ENCODE results near the gene NEUROD2.

Gene NEUROD2

DNA sequence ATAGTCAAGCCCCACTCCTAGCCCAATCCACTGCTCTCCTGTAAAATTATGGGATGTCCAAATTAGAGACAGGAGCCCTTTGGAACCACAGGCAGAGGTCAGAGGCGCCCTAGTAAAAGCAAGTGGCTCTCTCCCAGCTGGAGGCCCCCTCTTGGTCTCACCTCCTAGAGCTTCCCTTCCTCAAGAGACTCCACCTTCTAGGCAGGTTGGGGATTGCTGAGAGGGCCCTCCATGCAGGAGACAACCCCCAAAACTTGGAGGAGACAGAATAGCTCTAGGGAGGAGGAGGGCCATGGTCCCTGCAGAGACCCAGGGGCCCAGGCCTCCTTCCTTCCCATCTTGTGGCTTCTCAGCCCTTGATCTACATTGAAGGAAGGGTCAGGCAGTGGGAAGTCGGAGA lies 29.4 kb downstream of the NEUROD2 start:
- DNase-seq = no peak

DNA sequence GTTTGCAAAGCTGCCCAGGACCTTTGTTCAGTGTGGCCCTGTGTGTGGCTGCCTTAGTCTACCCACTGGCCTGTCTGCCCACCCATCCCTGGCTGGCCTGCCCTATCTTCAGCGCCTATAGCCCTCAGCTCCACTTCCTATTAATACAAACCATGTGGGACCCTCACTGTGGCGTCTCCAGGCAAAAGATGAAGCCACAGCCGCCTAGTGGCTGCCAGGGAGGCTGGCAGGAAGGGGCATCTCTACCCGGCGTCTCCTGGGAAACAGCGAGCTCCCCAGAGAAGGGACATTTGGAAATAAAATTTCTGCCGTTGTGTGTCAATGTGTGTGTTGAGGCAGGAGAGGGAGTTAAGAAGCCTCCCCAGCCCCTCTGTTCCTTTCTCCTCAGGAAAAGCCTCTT lies 31.5 kb downstream of the NEUROD2 start:
- no peak for DNase-seq

DNA sequence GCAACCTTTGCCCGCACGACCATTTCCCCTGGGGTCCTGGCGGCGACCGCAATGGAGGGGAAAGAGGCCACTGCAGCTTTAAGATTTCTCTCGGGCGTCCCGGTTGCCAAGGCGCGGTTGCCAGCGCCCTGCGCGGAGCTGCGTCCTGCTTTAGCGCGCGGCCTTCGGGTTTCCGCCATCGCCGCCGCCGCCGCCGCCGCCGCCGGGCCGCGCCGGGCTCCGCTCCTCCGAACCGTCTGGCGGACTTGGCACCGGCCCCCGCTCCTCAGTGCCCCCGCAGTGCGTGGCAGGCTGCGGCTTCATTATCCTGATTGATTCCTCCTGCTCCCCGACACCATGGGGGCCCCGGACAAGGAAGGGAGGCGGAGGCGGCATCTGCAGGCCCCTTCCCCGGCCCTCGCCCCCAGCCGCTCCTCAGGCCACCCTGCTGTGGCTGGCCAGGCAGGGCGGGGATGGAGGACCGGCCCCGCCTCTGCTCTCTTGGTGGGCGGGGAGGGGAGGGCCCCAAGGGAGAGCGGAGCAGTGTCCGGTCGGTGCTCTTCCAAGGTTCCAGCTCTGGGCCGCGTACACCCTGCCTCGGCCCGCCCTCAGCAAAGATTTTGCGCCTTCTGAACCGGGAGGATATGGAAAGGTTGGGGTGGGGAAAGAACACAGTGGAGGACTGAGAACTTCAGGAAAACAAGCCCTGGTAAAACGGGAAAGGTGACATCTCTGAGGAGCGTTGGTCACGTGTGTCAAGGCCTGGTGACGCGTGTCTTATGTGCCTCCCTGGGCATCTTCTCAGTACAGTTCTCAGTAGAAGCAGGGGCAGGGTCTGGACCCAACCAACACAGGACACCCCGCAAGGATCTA lies 34.0 kb downstream of the NEUROD2 start:
- DNase-seq = no peak

GRCh38 chr17:39572121-39572520 lies 35.6 kb downstream of the NEUROD2 start:
- DNase-seq = no peak

- no peak for DNase-seq
Observed at GRCh38 chr17:39569126-39569525, 38.6 kb downstream of the NEUROD2 start.

- DNase-seq = no peak
Observed at GRCh38 chr17:39568702-39569101, 39.0 kb downstream of the NEUROD2 start.

- no peak for DNase-seq
Observed at GRCh38 chr17:39566094-39566850, 41.4 kb downstream of the NEUROD2 start.

- DNase-seq = no peak
Observed at GRCh38 chr17:39564211-39564848, 43.4 kb downstream of the NEUROD2 start.

DNA sequence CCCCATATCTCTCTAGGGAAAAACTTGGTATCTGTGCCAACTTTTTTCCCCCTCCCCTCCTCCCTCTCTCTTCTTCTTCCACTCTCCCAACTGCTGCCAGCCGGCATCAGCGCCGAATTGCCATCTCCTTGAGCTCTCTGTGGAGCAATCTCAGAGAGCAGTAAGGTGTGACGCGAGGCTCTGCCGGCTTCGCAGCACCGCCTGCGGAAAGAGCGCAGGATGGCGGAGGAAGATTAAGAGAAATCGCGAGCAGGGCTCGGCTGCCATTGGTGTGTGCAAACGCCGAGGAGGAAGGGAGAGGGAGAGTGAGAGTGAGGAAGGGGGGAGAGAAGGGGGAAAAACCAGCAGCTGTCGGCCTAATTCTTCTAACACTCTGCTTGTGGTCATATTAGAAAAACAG lies 44.2 kb downstream of the NEUROD2 start:
- DNase-seq = no peak

DNA sequence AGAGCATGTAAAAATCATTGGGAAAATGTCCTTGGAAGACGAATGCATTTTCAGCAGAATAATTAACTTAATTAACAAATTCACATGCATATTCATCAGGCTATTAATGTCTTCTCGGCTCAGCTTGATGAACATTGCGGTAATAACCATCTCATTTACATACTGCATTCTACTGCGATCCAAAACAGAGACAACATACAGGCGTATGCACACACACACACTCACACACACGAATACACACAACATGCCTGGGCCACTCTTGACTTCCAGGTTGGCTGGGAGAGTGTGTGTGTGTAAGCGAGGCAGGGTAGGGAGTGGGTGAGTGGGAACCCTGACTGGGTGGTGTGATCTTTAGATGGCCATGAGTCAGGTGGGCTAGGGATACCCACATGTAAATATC lies 44.7 kb downstream of the NEUROD2 start:
- no peak for DNase-seq

DNA sequence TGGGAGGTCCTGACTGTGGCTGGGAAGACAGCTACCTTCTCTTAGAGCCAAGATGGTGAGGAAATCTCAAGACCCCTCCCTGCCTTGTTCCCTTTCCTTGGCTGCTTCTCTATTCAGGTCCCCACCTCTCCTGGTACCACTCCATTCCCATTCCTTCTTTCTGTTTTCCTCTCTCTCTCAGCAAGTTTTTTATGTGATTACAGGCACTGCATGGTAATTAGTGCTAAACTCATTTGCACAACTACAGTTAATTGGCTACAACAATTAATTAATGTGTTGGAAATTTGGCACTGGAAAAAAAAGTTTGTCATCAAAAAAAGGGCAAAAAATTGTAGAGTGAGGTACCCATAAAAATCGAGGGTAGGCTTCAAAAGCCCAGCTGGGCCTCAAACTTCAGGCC lies 45.3 kb downstream of the NEUROD2 start:
- no peak for DNase-seq

- DNase-seq = no peak
Observed at GRCh38 chr17:39556423-39556822, 51.3 kb downstream of the NEUROD2 start.

DNA sequence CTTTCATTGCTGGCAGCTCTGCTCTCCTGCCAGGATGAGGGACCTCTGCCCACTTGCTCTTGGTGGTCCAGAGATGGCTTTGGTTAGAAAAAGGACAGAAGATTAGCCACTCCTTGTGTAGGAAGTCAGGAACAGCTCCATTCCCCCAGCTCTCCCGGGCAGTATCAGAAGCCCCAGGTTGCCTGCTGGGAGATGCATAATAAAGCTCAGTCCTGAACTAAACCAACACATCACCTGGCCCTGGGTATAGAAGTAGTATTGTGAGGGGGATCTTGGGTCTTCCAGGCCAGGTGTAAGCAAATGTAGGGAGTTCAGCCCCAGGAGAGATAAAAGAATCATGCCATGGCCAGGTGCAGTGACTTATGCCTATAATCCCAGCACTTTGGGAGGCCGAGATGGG lies 52.4 kb downstream of the NEUROD2 start:
- DNase-seq = no peak

Data from central memory CD4-positive, alpha-beta T cell (primary cell).